Dermis microvascular lymphatic vessel endothelial cell (primary cell): Measurements from ENCODE around the gene MYO18B. TPM values are rescaled to one million over a fixed set of nuclear protein-coding genes. Genes with fewer than 3 reads are reported as not detected.

ENCODE experiments used
- DNase-seq, 2 donors: peaks; one replicate each; pipeline versions ENCODE4 v3.0.0 to v3.0.0-alpha.2; 2010; ENCODE audit warnings: low read depth in 2 of 2
- total RNA-seq: library from RNA; depleted of rRNA; stranded (reverse); fragments of >200 nt; gene quantifications from 2 replicates; pipeline ENCODE4 v1.2.1, GENCODE V29; 2014

The MYO18B gene
- total RNA-seq, 1 donor from 2014 or later: under 0.01 TPM

- no peak for DNase-seq
These were observed 107.0 kb downstream of the MYO18B start for GRCh38 chr22:25848954-25849353.

GRCh38 chr22:25849522-25849921, 107.5 kb downstream of the MYO18B start:
- DNase-seq: no peak

- no peak for DNase-seq
These were observed 110.2 kb downstream of the MYO18B start for GRCh38 chr22:25852223-25852622.

- no peak for DNase-seq
These were observed 111.1 kb downstream of the MYO18B start for GRCh38 chr22:25853078-25853477.

- no peak for DNase-seq
These were observed 111.7 kb downstream of the MYO18B start for GRCh38 chr22:25853501-25854284.

- DNase-seq: no peak
These were observed 127.8 kb downstream of the MYO18B start for GRCh38 chr22:25869771-25870170.

GRCh38 chr22:25874327-25874726, 132.3 kb downstream of the MYO18B start:
- no peak for DNase-seq

- DNase-seq: no peak
These were observed 133.5 kb downstream of the MYO18B start for GRCh38 chr22:25875461-25875860.

GRCh38 chr22:25876871-25877270, 134.9 kb downstream of the MYO18B start:
- no peak for DNase-seq

- DNase-seq: no peak
These were observed 136.9 kb downstream of the MYO18B start for GRCh38 chr22:25878933-25879332.

GRCh38 chr22:25880524-25880923, 138.5 kb downstream of the MYO18B start:
- no peak for DNase-seq

GRCh38 chr22:25881210-25881755, 139.3 kb downstream of the MYO18B start:
- DNase-seq: no peak

GRCh38 chr22:25882360-25882759, 140.4 kb downstream of the MYO18B start:
- no peak for DNase-seq

GRCh38 chr22:25883482-25884033, 141.6 kb downstream of the MYO18B start:
- no peak for DNase-seq

- DNase-seq: no peak
These were observed 142.1 kb downstream of the MYO18B start for GRCh38 chr22:25884121-25884520.

- no peak for DNase-seq
These were observed 146.5 kb downstream of the MYO18B start for GRCh38 chr22:25888399-25889054.

GRCh38 chr22:25890651-25891050, 148.7 kb downstream of the MYO18B start:
- no peak for DNase-seq

- no peak for DNase-seq
These were observed 150.7 kb downstream of the MYO18B start for GRCh38 chr22:25892678-25893077.

- DNase-seq: no peak
These were observed 153.7 kb downstream of the MYO18B start for GRCh38 chr22:25895678-25896077.

- DNase-seq: no peak
These were observed 154.1 kb downstream of the MYO18B start for GRCh38 chr22:25896098-25896497.

GRCh38 chr22:25896592-25896991, 154.6 kb downstream of the MYO18B start:
- no peak for DNase-seq

- DNase-seq: no peak
These were observed 156.8 kb downstream of the MYO18B start for GRCh38 chr22:25898707-25899365.
